Measurements from ENCODE around the gene LRIT3.

LRIT3 gene

DNA sequence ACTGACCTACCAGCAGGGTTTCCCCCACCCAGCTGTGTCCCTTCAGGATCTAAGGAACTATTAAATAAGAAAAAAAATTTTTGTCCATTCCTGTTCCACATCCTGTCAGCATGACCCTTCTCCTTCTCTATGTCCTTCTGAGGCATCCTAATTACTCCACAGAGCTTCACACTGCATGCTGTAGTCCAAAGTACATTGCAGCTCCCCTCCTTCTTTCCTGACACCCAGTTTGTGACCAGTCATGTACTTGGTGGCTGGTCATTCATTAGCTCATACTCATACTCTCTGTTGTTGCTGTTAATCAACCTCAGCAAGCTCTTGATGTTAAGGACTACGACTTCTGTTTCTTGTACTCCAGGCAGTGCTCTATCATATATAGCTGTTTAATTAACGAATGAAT lies 62.3 kb downstream of the LRIT3 start:
- DNase-seq: no peak

DNA sequence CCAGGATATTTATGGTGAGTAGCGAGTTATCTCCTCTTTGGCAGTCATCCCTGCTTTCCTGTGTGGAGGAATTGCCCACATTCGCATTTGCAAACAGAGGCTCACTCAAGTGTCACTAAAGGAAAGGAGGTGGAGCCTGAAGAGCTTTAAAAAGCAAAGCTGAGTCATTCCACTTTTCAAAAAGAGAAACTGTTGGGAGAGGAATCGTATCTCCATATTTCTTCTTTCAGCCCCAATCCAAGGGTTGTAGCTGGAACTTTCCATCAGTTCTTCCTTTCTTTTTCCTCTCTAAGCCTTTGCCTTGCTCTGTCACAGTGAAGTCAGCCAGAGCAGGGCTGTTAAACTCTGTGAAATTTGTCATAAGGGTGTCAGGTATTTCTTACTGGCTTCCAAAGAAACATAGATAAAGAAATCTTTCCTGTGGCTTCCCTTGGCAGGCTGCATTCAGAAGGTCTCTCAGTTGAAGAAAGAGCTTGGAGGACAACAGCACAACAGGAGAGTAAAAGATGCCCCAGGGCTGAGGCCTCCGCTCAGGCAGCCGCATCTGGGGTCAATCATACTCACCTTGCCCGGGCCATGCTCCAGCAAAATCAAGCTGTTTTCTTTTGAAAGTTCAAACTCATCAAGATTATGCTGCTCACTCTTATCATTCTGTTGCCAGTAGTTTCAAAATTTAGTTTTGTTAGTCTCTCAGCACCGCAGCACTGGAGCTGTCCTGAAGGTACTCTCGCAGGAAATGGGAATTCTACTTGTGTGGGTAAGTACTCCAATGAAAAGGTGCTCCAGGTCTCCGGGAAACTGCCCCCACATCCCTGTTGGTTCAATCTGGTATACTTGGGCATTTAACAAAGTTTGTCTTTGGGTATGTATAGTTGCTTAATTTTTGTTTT lies 65.0 kb downstream of the LRIT3 start, which contains the start of gene EGF:
Gene EGF (plus strand): TSS at position 178 of the 890 bp plus-strand sequence. CDS start 453 bp downstream, at position 631.
- no peak for DNase-seq

DNA sequence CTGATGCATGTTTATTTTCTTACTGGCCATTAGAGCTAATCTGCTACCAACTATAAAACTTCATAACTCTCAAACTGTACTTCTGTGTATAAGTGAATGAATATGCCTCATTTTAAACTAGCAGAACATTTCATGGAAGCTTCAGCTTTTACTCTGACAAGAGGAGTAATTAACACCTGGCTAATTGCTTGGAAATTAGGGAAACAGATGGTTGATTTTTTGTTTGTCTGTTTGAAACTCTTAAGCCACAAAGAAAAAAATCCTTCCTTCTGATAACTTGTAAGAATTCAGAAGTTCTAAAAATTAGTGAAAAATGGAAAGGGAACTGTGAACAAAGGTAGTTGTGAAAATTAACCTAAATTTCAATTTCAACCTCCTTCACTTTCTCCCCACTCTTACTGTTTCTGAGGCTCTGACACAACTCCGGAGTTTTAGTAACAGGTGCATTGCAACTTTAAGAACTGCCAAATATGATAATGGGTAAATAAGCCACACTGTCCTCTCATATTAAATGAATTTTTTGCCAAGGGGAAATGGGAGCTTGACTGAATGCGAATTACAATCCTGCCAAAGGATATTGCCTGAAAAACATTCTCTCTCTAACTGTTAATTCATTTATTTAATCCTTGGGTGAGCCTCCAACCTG lies 65.8 kb downstream of the LRIT3 start:
- DNase-seq: no peak

DNA sequence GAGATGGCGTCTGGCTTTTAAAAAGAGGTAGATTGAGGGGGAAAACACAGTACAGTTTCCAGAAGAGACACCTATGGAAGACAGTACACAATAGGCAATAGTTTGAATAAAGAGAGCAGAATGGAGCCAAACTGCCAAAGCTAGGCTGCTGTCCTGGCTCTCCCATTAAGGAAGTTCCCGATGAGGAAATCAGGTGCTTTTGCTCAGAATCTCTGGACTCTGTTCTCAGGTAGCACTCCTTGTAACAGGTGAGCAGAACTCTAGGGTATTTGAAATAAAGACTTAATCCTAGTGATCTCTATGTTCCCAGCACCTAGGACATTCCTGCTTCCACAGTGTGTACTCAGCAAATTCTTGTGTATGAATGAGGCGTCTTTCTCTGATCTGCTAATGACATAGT lies 66.4 kb downstream of the LRIT3 start:
- no peak for DNase-seq

DNA sequence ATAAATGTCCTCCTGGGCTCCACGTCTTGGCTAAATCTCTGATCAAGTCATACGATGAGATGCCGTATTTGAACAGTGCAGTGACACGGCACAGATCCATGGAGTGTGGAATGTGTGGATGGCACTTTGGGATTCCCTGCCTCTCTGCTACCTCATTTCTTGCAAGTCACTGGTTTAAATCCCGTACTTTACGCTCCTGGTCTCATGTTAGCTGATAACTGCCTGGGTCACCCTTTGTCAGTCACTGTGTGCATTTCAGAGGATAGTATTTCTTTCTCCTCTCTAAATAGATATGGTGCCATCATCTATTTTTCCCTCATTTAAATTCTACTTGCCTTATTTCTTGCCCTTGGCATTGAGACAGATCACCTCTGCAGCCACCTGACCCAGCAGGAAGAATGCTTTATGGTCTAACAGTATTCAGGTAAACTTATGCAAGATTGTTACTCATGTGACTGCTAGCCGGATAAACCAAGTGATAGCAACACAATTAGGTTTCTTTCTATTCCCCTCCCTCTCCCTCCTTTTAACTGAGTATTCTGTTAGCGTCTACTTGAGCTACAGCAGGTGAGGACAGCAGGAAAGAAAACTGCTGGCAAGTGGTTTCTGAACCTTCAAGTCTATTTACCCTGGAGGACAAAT lies 67.6 kb downstream of the LRIT3 start:
- DNase-seq: no peak

DNA sequence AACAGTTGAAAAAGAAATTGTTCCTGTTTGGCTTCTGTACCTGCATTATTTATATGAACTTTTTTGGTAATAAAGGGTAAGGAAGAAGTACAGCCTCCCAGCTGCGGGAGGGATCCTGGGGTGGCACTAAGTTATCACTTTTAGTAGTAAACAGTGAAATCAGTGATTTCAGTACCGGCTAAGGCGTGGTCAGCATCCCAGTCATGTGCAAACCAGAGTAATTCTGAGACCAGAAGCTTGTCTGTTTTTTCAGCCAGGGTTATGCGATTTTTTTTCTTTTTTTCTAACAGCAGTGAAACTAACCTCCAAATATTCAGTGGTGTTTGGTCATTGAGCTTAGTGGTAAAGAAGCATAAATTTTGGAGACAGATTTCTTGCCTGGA lies 68.1 kb downstream of the LRIT3 start:
- DNase-seq: no peak

DNA sequence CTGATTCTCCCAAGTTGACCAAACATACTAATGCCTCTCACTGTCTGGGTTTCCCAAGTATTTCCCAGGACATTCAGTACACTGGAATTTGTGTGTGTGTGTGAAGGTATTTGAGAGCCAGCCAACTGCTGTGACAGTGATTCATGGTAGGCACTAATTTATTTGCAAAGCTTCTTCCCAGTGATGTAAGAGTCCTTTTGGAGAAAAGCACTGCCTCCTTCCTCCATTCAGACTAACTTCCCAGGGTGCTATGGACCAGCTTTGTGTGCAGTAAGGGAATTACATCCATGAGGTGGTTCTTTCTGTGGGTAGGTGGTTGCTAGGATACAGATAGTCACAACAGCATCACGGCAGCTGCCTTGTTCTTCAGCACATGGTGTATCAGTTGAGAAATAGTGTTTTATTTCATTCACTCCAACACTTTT lies 73.5 kb downstream of the LRIT3 start:
- DNase-seq: no peak
